Panc1 (cell line): Measurements from ENCODE around the gene APLN. TPM values are rescaled to one million over a fixed set of nuclear protein-coding genes. Genes with fewer than 3 reads are reported as not detected.

Source experiments
- ATAC-seq: fragments of 200-7000 bp; cut with Tn5 transposase; 2 replicates; pipeline ENCODE4 v1.9.1; 2020; ENCODE audit warnings: mild to moderate bottlenecking, moderate library complexity
- BruUV-seq: library from RNA; stranded (reverse); fragments of 400-500 nt; replicated peaks from 2 replicates; lab custom pipeline; 2021; lab: Mats Ljungman, UMichigan
- CTCF ChIA-PET: fragments of 300-600 bp; sonication (Branson Sonifier 250); formaldehyde crosslinking; loops from one replicate; lab custom pipeline; 2022; ENCODE audit warnings: antibody characterized with exemption; lab: Charles Lee
- POLR2A ChIA-PET: fragments of 300-600 bp; sonication (Branson Sonifier 250); formaldehyde crosslinking; loops from one replicate; lab custom pipeline; 2022; ENCODE audit warnings: antibody characterized with exemption; lab: Charles Lee
- DNase-seq: peaks from one replicate; pipeline ENCODE4 v3.0.0-alpha.2; 2010; ENCODE audit warnings: low read depth, low spot score
- H3K27ac ChIP-seq: 2 replicates; pipeline ENCODE4 v1.5.1; 2011; ENCODE audit warnings: mild to moderate bottlenecking, low read length, inconsistent platforms
- H3K27me3 ChIP-seq: fragments of 200-500 bp; sonication (Bioruptor generic); 2 replicates; pipeline ENCODE4 v1.6.0; 2014; ENCODE audit warnings: low read length, inconsistent platforms; ENCODE audit not compliant: control insufficient read depth, insufficient read depth
- H3K36me3 ChIP-seq: fragments of 200-500 bp; sonication (Bioruptor generic); 2 replicates; pipeline ENCODE4 v1.5.1; 2014; ENCODE audit warnings: inconsistent platforms, mild to moderate bottlenecking, low read length, moderate library complexity; ENCODE audit not compliant: control insufficient read depth, insufficient read depth
- H3K4me1 ChIP-seq: 2 replicates; pipeline ENCODE4 v1.5.1; 2011; ENCODE audit warnings: inconsistent platforms, mild to moderate bottlenecking, low read length, moderate library complexity; ENCODE audit not compliant: control insufficient read depth, insufficient read depth
- H3K4me3 ChIP-seq, 2 experiments: 2 replicates each; pipeline ENCODE4 v1.5.1; 2011 to 2012; ENCODE audit warnings: low read depth in 2 of 2, low read length in 2 of 2, mild to moderate bottlenecking in 2 of 2, inconsistent platforms in 1 of 2, moderate library complexity in 1 of 2
- H3K9me3 ChIP-seq: fragments of 200-500 bp; sonication (Bioruptor generic); 2 replicates; pipeline ENCODE4 v1.5.1; 2014; ENCODE audit warnings: low read depth, mild to moderate bottlenecking, inconsistent platforms, low read length, moderate library complexity; ENCODE audit not compliant: control insufficient read depth, insufficient read depth
- POLR2AphosphoS5 ChIP-seq: IDR thresholded peaks from 2 replicates; pipeline ENCODE4 v1.6.1; 2012; ENCODE audit warnings: mild to moderate bottlenecking, low read depth, low read length, moderate library complexity
- SIN3A ChIP-seq: IDR thresholded peaks from 2 replicates; pipeline ENCODE4 v1.6.1; 2012; ENCODE audit warnings: low read depth, mild to moderate bottlenecking, low read length, moderate library complexity, borderline replicate concordance; ENCODE audit not compliant: insufficient read depth
- TCF7L2 ChIP-seq: IDR thresholded peaks from 2 replicates; pipeline ENCODE4 v1.6.1; 2011; ENCODE audit warnings: mild to moderate bottlenecking, low read depth, low read length, inconsistent platforms
- in situ Hi-C: cut with HindIII; loops from 2 replicates; pipeline ENCODE4 v1.10.0; 2016; ENCODE audit warnings: low sequenced_read_pairs, low pct_unique_long_range_greater_than_20kb
- intact Hi-C: fragments of 100-400 bp; cut with micrococcal nuclease; formaldehyde crosslinking; loops from one replicate; pipeline ENCODE4 v1.10.0; 2022; ENCODE audit not compliant: unreplicated experiment
- total RNA-seq: library from RNA; stranded (reverse); gene quantifications from one replicate; pipeline ENCODE4 v1.2.1, GENCODE V29; 2021; ENCODE audit not compliant: unreplicated experiment
- TF ChIP-seq, protein P1 (sequence below), 2 experiments: IDR thresholded peaks; 2 replicates each; pipeline ENCODE4 v1.6.1; 2011 to 2012; ENCODE audit warnings: low read depth in 2 of 2, control low read depth in 1 of 2, low read length in 1 of 2, mild to moderate bottlenecking in 1 of 2, moderate library complexity in 1 of 2; ENCODE audit not compliant: insufficient read depth in 1 of 2
- TF ChIP-seq, protein P2 (sequence below): fragments of 450-650 bp; IDR thresholded peaks from 2 replicates; pipeline ENCODE4 v1.5.1; 2017; ENCODE audit warnings: mild to moderate bottlenecking

Gene APLN
- total RNA-seq, 1 experiment from 2014 or later: 1.1 TPM

DNA sequence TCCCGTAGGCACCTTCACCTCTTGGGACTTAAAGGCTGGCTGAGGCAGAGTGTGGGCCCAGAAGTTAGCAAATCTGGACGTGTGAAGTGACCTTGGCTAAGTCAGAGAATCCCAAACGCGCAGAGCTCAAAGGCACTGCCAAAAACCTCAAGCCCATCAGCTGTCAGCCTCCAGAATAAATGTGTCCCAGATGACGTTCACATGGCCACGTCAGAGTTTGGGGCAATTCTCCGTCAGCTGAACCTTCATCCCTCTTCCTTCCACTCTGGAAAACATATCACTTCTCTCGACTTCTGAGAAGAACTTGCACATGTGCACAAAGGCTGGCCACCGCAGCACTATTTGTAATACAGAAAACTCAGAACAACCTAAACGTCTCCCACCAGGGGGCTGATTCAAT lies 35.7 kb upstream of the APLN start:
- Histone ChIP-seq H3K36me3 (no peaks in the 10 kb centered on the region), H3K27me3 (no peaks in the 10 kb centered on the region), H3K4me3 (no peak overlapping the region), H3K9me3 (no peaks in the 10 kb centered on the region), H3K27ac (no peak overlapping the region), H3K4me1 (no peaks in the 10 kb centered on the region)
- in situ Hi-C loops: no loop called here
- POLR2A ChIA-PET: no interaction called here
- TF ChIP-seq, protein P1, sequence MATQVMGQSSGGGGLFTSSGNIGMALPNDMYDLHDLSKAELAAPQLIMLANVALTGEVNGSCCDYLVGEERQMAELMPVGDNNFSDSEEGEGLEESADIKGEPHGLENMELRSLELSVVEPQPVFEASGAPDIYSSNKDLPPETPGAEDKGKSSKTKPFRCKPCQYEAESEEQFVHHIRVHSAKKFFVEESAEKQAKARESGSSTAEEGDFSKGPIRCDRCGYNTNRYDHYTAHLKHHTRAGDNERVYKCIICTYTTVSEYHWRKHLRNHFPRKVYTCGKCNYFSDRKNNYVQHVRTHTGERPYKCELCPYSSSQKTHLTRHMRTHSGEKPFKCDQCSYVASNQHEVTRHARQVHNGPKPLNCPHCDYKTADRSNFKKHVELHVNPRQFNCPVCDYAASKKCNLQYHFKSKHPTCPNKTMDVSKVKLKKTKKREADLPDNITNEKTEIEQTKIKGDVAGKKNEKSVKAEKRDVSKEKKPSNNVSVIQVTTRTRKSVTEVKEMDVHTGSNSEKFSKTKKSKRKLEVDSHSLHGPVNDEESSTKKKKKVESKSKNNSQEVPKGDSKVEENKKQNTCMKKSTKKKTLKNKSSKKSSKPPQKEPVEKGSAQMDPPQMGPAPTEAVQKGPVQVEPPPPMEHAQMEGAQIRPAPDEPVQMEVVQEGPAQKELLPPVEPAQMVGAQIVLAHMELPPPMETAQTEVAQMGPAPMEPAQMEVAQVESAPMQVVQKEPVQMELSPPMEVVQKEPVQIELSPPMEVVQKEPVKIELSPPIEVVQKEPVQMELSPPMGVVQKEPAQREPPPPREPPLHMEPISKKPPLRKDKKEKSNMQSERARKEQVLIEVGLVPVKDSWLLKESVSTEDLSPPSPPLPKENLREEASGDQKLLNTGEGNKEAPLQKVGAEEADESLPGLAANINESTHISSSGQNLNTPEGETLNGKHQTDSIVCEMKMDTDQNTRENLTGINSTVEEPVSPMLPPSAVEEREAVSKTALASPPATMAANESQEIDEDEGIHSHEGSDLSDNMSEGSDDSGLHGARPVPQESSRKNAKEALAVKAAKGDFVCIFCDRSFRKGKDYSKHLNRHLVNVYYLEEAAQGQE (IDR thresholded peaks at IDR 0.05; ENCODE audit: insufficient read depth in 1 of 2, low read depth in 2 of 2, low read length in 1 of 2): no peak
- TF ChIP-seq, protein P2, sequence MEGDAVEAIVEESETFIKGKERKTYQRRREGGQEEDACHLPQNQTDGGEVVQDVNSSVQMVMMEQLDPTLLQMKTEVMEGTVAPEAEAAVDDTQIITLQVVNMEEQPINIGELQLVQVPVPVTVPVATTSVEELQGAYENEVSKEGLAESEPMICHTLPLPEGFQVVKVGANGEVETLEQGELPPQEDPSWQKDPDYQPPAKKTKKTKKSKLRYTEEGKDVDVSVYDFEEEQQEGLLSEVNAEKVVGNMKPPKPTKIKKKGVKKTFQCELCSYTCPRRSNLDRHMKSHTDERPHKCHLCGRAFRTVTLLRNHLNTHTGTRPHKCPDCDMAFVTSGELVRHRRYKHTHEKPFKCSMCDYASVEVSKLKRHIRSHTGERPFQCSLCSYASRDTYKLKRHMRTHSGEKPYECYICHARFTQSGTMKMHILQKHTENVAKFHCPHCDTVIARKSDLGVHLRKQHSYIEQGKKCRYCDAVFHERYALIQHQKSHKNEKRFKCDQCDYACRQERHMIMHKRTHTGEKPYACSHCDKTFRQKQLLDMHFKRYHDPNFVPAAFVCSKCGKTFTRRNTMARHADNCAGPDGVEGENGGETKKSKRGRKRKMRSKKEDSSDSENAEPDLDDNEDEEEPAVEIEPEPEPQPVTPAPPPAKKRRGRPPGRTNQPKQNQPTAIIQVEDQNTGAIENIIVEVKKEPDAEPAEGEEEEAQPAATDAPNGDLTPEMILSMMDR: no peak
- no peak for TF ChIP-seq POLR2AphosphoS5
- TF ChIP-seq SIN3A: no peak
- TF ChIP-seq TCF7L2: no peak
- ATAC-seq: no peak
- no TSS peak for BruUV-seq
- CTCF ChIA-PET: no interaction called here
- intact Hi-C loops: no loop called here
- no peak for DNase-seq

DNA sequence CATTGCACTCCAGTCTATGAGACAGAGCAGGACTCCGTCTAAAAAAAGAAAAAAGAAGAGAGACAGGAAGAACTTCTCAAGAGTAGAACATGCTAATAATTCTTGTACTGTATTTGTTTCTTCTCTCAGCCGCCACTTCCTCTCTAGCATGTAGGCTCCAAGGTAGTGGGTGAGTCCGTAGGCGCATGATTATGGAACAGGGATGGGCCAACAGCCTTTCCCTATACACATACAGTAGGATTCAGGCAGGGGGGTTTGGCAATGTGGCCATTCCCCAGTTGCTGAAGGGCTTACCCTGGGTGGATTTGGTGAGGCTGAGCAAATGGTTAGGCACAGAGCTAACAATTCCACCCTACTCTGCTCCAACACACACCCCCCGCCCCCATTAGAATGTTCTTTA lies 35.0 kb upstream of the APLN start:
- H3K4me1 ChIP-seq: no peaks in the 10 kb centered on the region
- TF ChIP-seq SIN3A: no peak
- no peak for TF ChIP-seq TCF7L2
- no peak for TF ChIP-seq POLR2AphosphoS5
- TF ChIP-seq, protein P2: no peak
- TF ChIP-seq, protein P1 (IDR thresholded peaks at IDR 0.05; ENCODE audit: insufficient read depth in 1 of 2, low read depth in 2 of 2, low read length in 1 of 2): no peak
- no peak overlapping the region for H3K27ac ChIP-seq
- ChIA-PET CTCF (no interaction called here), POLR2A (no interaction called here)
- no peaks in the 10 kb centered on the region for H3K9me3 ChIP-seq
- no peaks in the 10 kb centered on the region for H3K36me3 ChIP-seq
- intact Hi-C loops (no loop called here), in situ Hi-C loops (no loop called here)
- no TSS peak for BruUV-seq
- no peak for DNase-seq
- ATAC-seq: no peak
- H3K27me3 ChIP-seq: no peaks in the 10 kb centered on the region
- no peak overlapping the region for H3K4me3 ChIP-seq
